Parathyroid adenoma (tissue), 2 donors: Measurements from ENCODE around the gene HLCS.

Experiments
- H2AFZ ChIP-seq: fragments of 300-600 bp; sonication (generic); one replicate; pipeline ENCODE4 v1.7.0; 2017; ENCODE audit warnings: antibody characterized with exemption, mild to moderate bottlenecking
- H3K27ac ChIP-seq: fragments of 300-600 bp; sonication (generic); one replicate; pipeline ENCODE4 v1.7.0; 2017
- H3K27me3 ChIP-seq: fragments of 300-600 bp; sonication (generic); one replicate; pipeline ENCODE4 v1.7.0; 2017; ENCODE audit warnings: low read length; ENCODE audit not compliant: control insufficient read depth, insufficient read depth
- H3K36me3 ChIP-seq: fragments of 300-600 bp; sonication (generic); one replicate; pipeline ENCODE4 v1.7.0; 2017; ENCODE audit warnings: low read length; ENCODE audit not compliant: control insufficient read depth, insufficient read depth
- H3K4me1 ChIP-seq: fragments of 300-600 bp; sonication (generic); one replicate; pipeline ENCODE4 v1.7.0; 2017; ENCODE audit warnings: control low read depth
- H3K4me2 ChIP-seq: fragments of 300-600 bp; sonication (generic); one replicate; pipeline ENCODE4 v1.7.0; 2017; ENCODE audit warnings: low read length
- H3K4me3 ChIP-seq: fragments of 300-600 bp; sonication (generic); one replicate; pipeline ENCODE4 v1.7.0; 2017; ENCODE audit warnings: low read depth, low read length
- H3K79me2 ChIP-seq: fragments of 300-600 bp; sonication (generic); one replicate; pipeline ENCODE4 v1.7.0; 2017; ENCODE audit warnings: control low read depth
- H3K9ac ChIP-seq: fragments of 300-600 bp; sonication (generic); one replicate; pipeline ENCODE4 v1.7.0; 2017; ENCODE audit warnings: mild to moderate bottlenecking
- H3K9me3 ChIP-seq: fragments of 300-600 bp; sonication (generic); one replicate; pipeline ENCODE4 v1.7.0; 2017; ENCODE audit warnings: low read length; ENCODE audit not compliant: control insufficient read depth
- TF ChIP-seq, protein P1 (sequence below): fragments of 300-600 bp; sonication (generic); IDR thresholded peaks from one replicate; pipeline ENCODE4 v1.7.0; 2017; ENCODE audit warnings: antibody characterized with exemption, mild to moderate bottlenecking
- donor health status: primary hyperparathyroidism.

Gene HLCS

DNA sequence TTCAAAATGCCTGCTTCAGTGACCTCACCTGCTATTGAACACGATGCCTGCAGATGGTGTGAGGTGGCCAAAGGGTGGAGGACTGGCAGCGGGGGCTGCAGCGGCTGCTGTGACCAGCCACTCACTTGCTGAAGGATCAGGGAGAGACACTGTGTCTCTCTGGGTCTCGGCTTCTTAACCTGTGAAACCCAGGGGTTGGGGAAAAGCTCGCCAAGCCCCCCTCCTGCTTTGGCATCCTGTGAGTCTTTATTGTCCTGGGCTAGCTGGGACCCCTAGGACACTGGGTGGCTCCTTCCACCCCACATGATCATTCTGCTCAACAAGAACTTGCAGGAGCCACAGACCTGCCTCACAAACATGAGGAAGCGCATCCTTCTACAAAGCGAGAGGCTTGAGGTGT is 154.7 kb downstream of the HLCS start:
- Histone ChIP-seq H3K36me3 (no peaks in the 10 kb centered on the region), H3K4me3 (no peak overlapping the region), H3K27ac (no peak overlapping the region), H3K4me2 (no peak overlapping the region), H3K79me2 (no peaks in the 10 kb centered on the region), H3K4me1 (no peaks in the 10 kb centered on the region), H3K9ac (no peak overlapping the region), H3K9me3 (no peaks in the 10 kb centered on the region), H3K27me3 (no peaks in the 10 kb centered on the region), H2AFZ (no peak overlapping the region)
- TF ChIP-seq, protein P1, sequence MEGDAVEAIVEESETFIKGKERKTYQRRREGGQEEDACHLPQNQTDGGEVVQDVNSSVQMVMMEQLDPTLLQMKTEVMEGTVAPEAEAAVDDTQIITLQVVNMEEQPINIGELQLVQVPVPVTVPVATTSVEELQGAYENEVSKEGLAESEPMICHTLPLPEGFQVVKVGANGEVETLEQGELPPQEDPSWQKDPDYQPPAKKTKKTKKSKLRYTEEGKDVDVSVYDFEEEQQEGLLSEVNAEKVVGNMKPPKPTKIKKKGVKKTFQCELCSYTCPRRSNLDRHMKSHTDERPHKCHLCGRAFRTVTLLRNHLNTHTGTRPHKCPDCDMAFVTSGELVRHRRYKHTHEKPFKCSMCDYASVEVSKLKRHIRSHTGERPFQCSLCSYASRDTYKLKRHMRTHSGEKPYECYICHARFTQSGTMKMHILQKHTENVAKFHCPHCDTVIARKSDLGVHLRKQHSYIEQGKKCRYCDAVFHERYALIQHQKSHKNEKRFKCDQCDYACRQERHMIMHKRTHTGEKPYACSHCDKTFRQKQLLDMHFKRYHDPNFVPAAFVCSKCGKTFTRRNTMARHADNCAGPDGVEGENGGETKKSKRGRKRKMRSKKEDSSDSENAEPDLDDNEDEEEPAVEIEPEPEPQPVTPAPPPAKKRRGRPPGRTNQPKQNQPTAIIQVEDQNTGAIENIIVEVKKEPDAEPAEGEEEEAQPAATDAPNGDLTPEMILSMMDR: no peak

DNA sequence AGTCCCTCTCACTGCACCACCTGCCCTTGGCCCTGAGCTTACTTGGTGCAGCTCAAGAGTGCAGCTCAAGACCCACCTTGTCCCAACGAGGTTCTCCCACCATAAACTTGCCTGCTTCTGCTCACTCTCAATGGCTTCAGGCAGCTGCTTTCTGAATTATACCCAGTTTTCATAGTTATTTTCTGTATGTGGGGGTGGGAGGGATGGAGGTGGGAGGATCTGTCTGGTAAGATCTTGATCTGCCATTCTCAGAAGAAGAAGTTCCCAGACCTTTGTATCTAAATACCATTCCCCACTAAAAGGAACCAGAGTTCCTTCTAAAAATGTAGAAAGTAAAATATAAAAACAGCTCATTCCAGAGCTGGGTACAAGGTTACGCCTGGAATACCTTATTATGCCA is 156.0 kb downstream of the HLCS start:
- TF ChIP-seq, protein P1: no peak
- Histone ChIP-seq H2AFZ (no peak overlapping the region), H3K4me2 (no peak overlapping the region), H3K9ac (no peak overlapping the region), H3K27me3 (no peaks in the 10 kb centered on the region), H3K36me3 (no peaks in the 10 kb centered on the region), H3K4me1 (no peaks in the 10 kb centered on the region), H3K79me2 (no peaks in the 10 kb centered on the region), H3K9me3 (no peaks in the 10 kb centered on the region), H3K27ac (no peak overlapping the region), H3K4me3 (no peak overlapping the region)

DNA sequence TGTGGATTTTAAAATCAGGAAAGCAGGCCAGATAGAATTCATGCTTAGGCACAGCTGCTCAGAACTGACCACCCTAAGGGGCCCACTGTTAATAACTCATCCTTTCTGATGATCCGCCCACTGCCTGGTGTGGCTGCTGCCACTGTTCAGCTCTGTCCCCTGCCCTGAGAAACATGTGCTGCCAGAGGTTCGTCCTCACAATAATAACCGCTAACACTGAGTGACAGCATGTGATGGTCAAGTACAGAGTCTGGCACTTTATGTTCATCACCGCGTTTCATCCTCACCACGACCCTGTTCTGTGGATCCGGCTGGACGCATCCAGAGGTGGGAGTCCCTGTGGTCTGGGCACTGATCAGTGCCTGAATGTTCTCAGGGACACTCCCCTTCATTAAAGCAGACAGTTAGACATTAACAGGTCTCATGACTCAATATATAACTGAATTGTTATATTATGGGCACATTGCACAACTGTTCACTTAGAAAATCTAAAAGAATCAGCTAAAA is 159.0 kb downstream of the HLCS start:
- H2AFZ ChIP-seq: no peak overlapping the region
- TF ChIP-seq, protein P1: no peak

DNA sequence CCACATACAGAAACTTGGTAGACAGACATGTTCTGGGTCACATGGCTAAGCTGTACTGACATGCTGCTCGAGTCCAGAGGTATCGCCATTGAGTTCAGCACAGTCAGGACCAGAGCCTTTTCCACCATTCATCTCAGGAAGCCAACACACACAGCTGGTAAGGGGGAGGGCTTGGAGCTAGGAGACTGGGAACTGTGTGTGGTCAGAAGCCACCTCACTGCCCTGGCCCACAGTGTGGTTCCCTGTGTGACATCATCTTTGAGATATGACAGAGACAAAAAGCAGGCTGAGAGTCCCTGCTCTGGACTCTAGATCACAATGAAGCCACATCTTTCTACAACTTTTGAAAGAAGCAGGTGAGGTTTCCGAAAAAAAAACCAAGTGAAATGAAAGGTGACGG is 160.4 kb downstream of the HLCS start:
- Histone ChIP-seq H3K4me1 (no peaks in the 10 kb centered on the region), H3K9ac (no peak overlapping the region), H3K27me3 (no peaks in the 10 kb centered on the region), H3K36me3 (no peaks in the 10 kb centered on the region), H2AFZ (no peak overlapping the region), H3K9me3 (no peaks in the 10 kb centered on the region), H3K27ac (no peak overlapping the region), H3K79me2 (no peaks in the 10 kb centered on the region), H3K4me2 (no peak overlapping the region), H3K4me3 (no peak overlapping the region)
- TF ChIP-seq, protein P1: no peak

More for the DNA sequence above, 159.0 kb downstream of the HLCS start:
- no peak overlapping the region for H3K4me3 ChIP-seq
- H3K27me3 ChIP-seq: no peaks in the 10 kb centered on the region
- no peak overlapping the region for H3K9ac ChIP-seq
- no peaks in the 10 kb centered on the region for H3K9me3 ChIP-seq
- H3K27ac ChIP-seq: no peak overlapping the region
- no peaks in the 10 kb centered on the region for H3K4me1 ChIP-seq
- no peak overlapping the region for H3K4me2 ChIP-seq
- H3K79me2 ChIP-seq: no peaks in the 10 kb centered on the region
- H3K36me3 ChIP-seq: no peaks in the 10 kb centered on the region

DNA sequence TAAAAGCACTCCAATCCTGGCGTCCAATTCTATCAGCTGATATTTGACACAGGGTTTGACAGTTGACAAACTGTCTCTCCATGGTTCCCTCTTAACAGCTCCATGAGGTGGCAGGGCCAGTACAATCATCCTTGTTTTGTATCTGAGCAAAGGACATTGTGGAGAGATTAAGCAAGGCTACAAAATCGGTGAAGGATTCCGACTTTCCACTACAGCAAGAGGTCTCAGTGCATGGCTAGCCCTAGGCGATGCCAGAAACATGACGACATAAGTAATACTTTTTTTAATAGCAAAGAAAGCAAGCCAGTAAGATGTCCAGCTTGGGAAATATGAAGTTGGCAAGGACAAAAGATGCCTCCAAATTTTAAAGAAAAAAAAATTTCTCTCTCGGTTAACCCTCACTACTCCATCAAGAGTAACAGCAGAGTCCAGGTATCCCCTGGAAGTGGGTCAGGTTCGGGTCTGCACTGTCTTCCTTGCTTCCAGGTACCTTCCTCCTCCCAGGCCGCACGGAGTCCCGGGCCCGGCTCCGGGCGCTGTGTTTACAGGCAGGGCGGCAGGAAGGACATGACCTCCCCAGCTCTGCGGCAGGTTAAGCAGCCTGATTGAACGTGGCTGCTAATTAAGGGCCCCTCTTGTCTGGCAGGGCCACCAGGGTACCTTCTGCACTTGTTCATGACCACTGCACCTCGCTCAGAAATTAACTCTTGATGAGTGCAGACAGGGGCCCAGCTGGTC is 161.4 kb downstream of the HLCS start:
- Histone ChIP-seq H3K27me3 (no peaks in the 10 kb centered on the region), H3K27ac (no peak overlapping the region), H2AFZ (no peak overlapping the region), H3K36me3 (no peaks in the 10 kb centered on the region), H3K9me3 (no peaks in the 10 kb centered on the region), H3K4me1 (no peaks in the 10 kb centered on the region), H3K9ac (no peak overlapping the region), H3K79me2 (no peaks in the 10 kb centered on the region), H3K4me2 (no peak overlapping the region), H3K4me3 (no peak overlapping the region)
- TF ChIP-seq, protein P1: no peak
